GM18868 (cell line): ENCODE results near the gene GALP.
"Not testable (repeated sequence)": the region's sequence is repeated elsewhere in the genome, so short reads cannot be mapped to it uniquely, and the experiment has no call there.

Experiments used
- ATAC-seq: cut with Tn5 transposase; IDR thresholded peaks from one replicate; pipeline ENCODE4 v1.9.1; 2021; ENCODE audit warnings: mild to moderate bottlenecking, moderate library complexity; ENCODE audit not compliant: unreplicated experiment

The GALP gene

DNA sequence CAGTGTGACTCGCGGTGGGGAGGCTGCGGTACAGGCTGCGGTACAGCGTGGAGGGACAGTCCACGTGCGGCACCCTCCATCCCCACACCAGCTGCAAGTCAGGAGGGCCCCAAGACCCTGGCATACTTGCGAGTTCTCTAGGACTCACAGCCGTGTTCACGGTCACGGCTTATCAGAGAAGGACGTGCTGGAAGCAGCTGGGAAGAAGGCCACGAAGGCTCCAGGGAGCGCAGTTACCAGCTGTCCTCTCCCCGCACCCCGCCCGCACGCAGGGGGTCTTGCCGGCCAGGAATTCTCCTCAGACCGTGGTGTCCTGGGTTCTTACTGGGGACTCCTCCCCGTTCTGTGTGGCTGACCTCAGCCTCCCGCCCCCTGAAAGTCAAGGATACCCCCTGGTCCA is 28.5 kb upstream of the GALP start:
- ATAC-seq = no peak

- no peak for ATAC-seq
These were observed 27.7 kb upstream of the GALP start for GRCh38 chr19:56148096-56148495.

GRCh38 chr19:56148955-56149655 is 26.7 kb upstream of the GALP start:
- ATAC-seq = not testable (repeated sequence)

DNA sequence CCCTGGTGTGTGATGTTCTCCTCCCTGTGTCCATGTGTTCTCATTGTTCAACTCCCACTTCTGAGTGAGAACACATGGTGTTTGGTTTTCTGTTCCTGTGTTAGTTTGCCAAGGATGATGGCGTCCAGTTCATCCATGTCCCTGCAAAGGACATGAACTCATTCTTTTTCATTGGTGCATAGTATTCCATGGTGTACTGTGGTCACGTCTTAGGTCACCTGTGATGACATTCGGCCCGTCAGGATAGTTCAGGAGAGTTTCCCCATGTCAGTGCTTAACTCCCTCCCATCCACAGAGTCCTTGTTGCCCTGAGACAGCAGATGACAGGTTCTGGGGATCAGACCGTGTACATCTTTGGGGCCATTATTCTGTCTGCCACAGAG is 26.2 kb upstream of the GALP start:
- no peak for ATAC-seq

GRCh38 chr19:56150358-56150757 is 25.4 kb upstream of the GALP start:
- no peak for ATAC-seq

DNA sequence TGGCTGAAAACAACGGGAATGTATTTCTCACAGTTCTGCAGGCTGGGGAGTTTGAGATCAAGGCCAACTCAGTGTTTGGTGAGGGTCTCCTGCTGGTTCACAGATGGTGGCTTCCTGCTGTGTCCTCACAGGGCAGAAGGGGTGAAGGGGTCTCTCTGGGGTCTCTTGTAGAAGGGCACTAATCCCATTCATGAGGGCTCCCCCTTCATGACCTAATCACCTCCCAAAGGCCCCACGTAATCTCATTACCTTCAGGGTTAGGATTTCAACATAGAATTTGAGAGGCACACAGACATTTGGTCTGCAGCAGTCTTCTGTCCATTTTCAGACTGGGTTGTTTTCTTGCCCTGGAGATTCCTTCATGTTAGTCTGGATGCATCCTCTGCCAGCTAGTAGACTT is 23.2 kb upstream of the GALP start:
- ATAC-seq = no peak

GRCh38 chr19:56153507-56153906 is 22.3 kb upstream of the GALP start:
- no peak for ATAC-seq

GRCh38 chr19:56155124-56155687 is 20.6 kb upstream of the GALP start:
- no peak for ATAC-seq

DNA sequence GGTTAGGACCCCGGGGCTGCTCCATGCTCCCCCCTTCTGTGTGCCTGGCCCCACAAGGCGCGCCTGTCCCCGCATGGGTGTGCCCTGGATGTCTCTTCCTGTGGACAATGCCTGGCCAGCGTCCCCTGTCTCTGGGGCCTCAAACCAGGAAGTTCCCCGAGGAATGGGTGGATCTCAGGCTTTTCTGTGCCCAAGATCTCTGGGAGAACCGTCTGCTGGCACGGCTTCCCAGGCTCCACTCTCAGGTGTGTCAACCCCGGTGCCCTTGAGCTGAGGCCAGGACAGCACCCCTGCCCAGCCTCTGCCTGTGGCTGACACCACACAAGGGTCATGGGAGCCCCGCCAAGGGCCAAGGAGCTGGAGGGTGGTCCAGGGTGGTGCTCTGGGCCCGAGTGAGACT is 19.0 kb upstream of the GALP start:
- no peak for ATAC-seq

DNA sequence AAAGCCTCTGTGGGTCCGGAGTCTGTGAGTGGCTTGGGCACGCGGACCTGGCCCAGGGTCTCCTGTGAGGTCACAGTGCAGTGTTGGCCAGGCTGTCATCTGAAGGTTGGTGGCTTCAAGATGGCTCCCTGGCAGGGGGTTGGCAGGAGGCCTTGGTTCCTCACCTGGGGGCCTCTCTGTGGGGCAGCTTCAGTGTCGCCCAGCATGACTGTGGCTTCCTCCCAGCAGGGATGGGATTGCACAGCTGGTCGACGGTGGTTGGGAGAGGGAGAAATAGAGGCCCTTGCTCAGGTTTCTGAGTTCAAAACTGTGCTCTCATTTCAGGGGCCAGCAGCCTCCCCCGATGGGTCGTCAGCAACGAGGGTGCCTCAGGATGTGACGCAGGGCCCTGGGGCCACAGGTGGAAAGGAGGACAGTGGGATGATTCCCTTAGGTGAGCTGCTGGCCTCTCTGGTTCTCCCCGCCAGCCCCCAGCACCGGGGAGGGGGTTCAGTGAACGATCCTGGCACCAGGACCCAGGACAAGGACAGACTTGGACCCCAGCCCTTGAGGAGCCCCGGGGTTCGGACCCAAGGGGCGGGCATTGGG is 17.5 kb upstream of the GALP start:
- no peak for ATAC-seq

DNA sequence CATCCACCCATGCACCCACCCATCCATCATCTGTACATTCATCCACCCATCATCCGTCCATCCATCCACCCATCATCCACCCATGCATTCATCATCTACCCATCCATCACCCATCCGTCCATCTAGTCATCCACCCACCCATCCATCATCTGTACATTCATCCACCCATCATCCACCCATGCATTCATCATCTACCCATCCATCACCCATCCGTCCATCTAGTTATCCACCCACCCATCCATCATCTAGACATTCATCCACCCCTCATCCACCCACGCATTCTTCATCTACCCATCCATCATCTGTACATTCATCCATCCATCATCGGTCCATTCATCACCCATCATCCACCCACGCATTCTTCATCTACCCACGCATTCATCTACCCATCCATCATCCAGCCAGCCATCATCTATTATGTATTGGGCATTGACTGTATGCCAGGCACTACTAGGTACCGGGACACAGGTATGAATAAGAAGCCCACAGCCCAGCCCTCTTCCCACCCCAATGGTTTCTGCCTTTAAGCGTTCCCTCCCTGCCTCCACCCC is 16.7 kb upstream of the GALP start:
- ATAC-seq = no peak

- no peak for ATAC-seq
These were observed 16.1 kb upstream of the GALP start for GRCh38 chr19:56159622-56160271.

- ATAC-seq = no peak
These were observed 14.3 kb upstream of the GALP start for GRCh38 chr19:56161534-56161933.

GRCh38 chr19:56162258-56162657 is 13.6 kb upstream of the GALP start:
- no peak for ATAC-seq

GRCh38 chr19:56163097-56163496 is 12.7 kb upstream of the GALP start:
- ATAC-seq = no peak

GRCh38 chr19:56167064-56167578 is 8.7 kb upstream of the GALP start:
- no peak for ATAC-seq

DNA sequence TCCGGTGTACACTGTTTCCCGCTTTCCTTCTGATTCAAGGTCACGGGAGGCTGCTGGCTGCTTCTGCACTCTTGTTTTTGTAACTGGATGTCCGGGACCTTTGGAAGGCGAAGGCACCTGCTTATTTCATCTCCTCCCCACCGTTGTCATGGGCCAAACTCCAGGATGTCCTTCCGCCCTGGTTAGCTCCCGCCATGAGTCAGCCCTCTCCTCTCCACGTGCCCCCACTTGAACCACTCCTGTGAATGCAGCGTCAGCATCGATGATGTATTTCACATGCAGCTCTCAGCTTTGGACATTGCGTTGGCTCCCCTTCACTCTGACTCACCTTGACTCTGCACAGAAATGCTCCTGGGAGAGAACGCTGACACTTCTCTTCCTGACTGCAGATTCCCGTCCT is 5.5 kb upstream of the GALP start:
- ATAC-seq = no peak

DNA sequence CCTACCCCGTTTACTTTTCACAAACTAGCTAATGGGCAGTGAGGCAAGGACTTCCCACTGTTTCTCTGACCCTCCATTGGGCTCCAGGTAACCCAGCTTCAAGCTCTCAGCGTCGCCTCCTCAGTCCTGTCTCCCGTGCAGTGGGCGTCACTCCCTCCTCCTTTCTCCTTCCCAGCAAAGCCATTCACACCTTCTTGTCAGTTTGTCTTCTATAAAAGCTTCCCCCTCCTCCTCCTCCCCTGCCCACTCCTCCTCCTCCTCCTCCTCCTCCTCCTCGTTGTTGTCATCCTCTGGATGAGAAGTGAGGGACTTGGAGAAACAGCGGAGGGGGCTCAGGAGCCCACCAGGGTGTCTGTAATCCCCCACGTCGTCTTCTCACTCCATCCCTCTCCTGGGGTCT is 1.7 kb upstream of the GALP start:
- no peak for ATAC-seq

GRCh38 chr19:56174550-56174949 is 1.3 kb upstream of the GALP start:
- ATAC-seq = no peak

DNA sequence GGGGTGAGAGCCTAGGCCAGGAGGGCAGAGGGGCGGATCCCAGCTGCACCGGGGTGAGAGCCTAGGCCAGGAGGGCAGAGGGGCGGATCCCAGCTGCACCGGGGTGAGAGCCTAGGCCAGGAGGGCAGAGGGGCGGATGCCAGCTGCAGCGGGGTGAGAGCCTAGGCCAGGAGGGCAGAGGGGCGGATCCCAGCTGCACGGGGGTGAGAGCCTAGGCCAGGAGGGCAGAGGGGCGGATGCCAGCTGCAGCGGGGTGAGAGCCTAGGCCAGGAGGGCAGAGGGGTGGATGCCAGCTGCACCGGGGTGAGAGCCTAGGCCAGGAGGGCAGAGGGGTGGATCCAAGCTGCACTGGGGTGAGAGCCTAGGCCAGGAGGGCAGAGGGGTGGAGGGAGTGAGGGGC is 502 bp downstream of the GALP start:
- not testable (repeated sequence) for ATAC-seq

DNA sequence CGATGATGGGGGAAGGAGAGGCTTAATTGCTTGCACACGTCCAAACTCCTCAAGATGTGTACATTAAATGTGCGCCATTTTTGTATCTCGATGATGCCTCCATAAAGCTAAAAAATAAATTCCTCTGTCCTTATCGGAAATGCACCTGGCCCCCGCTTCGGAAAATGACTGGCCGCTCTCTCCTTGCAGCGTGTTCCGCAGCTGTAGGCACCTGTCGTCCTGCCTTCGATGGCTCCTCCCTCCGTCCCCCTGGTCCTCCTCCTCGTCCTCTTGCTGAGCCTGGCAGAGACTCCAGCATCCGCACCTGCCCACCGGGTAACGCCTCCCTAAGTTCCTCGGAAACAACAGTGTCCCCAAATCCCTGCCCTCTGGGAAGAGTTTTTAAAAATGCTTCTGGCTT is 1.1 kb downstream of the GALP start:
- no peak for ATAC-seq
